Measurements from ENCODE around the gene HIGD1B.

Gene HIGD1B

GRCh38 chr17:44848961-44849489 is 1.3 kb downstream of the HIGD1B start:
- H3K4me1 ChIP-seq (ENCODE audit: insufficient read depth, low read length, poor library complexity, severe bottlenecking) = no peaks in the 10 kb centered on the region
- peaks cover 37% of the 10 kb centered on the region; the same call in 1 of the 2 replicates for H3K36me3 ChIP-seq (ENCODE audit: insufficient read depth, low read length)

DNA sequence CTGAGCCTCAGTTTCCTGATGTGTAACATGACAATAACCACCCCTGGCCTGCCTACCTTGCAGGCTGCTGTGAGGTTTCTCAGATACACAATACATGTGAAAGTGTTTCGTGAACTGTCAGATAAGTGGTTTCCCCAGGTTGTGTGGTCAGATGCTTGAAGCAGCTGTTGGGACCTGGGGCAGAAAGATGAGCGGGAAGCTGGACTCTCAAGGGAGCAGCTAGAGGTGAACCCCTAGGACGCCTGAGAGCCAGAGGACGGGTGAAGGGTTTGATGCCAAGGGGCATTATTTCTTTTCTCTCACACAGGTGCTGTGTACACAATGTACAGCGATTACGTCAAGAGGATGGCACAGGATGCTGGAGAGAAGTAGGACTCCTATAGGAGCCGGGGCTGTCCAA is 2.3 kb downstream of the HIGD1B start:
- Histone ChIP-seq H3K36me3 (ENCODE audit: insufficient read depth, low read length) (peaks cover 47% of the 10 kb centered on the region; the same call in 1 of the 2 replicates), H3K4me1 (ENCODE audit: insufficient read depth, low read length, poor library complexity, severe bottlenecking) (no peaks in the 10 kb centered on the region)

More at GRCh38 chr17:44848961-44849489, 1.3 kb downstream of the HIGD1B start:
- Histone ChIP-seq H3F3A (ENCODE audit: low read depth) (no peaks in the 10 kb centered on the region), H3K9ac (ENCODE audit: low read depth, low read length, poor library complexity, severe bottlenecking) (no peak overlapping the region), H2AFZ (ENCODE audit: low read length) (no peak overlapping the region), H3K79me2 (ENCODE audit: insufficient read depth, low read length) (no peaks in the 10 kb centered on the region), H4K20me1 (ENCODE audit: insufficient read depth, low read length, poor library complexity, severe bottlenecking) (no peaks in the 10 kb centered on the region), H3K4me3 (ENCODE audit: low read length, poor library complexity, severe bottlenecking) (no peak overlapping the region), H3K9me3 (ENCODE audit: insufficient read depth, low read depth, low read length) (no peaks in the 10 kb centered on the region), H3K4me2 (ENCODE audit: low read depth, low read length, poor library complexity, severe bottlenecking) (no peak overlapping the region), H3K27me3 (ENCODE audit: insufficient read depth, low read length, poor library complexity, severe bottlenecking) (no peaks in the 10 kb centered on the region), H3K9me2 (replicated peaks; ENCODE audit: low read depth, low read length) (no peaks in the 10 kb centered on the region)
- TF ChIP-seq CTCF (conservative IDR thresholded peaks at IDR 0.05; ENCODE audit: low read length) = no peak
- no peak for TF ChIP-seq EZH2phosphoT487 (IDR thresholded peaks at IDR 0.05; ENCODE audit: borderline replicate concordance)

GRCh38 chr17:44850612-44851011 is 2.9 kb downstream of the HIGD1B start:
- Histone ChIP-seq H3K4me2 (ENCODE audit: low read depth, low read length, poor library complexity, severe bottlenecking) (no peak overlapping the region), H3K79me2 (ENCODE audit: insufficient read depth, low read length) (no peaks in the 10 kb centered on the region), H3K27me3 (ENCODE audit: insufficient read depth, low read length, poor library complexity, severe bottlenecking) (no peaks in the 10 kb centered on the region), H2AFZ (ENCODE audit: low read length) (no peak overlapping the region), H3K4me1 (ENCODE audit: insufficient read depth, low read length, poor library complexity, severe bottlenecking) (no peaks in the 10 kb centered on the region), H3K36me3 (ENCODE audit: insufficient read depth, low read length) (peaks cover 51% of the 10 kb centered on the region; the same call in 1 of the 2 replicates), H3K9me3 (ENCODE audit: insufficient read depth, low read depth, low read length) (no peaks in the 10 kb centered on the region), H3K9ac (ENCODE audit: low read depth, low read length, poor library complexity, severe bottlenecking) (no peak overlapping the region), H4K20me1 (ENCODE audit: insufficient read depth, low read length, poor library complexity, severe bottlenecking) (no peaks in the 10 kb centered on the region), H3F3A (ENCODE audit: low read depth) (no peaks in the 10 kb centered on the region), H3K9me2 (replicated peaks; ENCODE audit: low read depth, low read length) (no peaks in the 10 kb centered on the region), H3K4me3 (ENCODE audit: low read length, poor library complexity, severe bottlenecking) (no peak overlapping the region)
- TF ChIP-seq EZH2phosphoT487 (IDR thresholded peaks at IDR 0.05; ENCODE audit: borderline replicate concordance) = no peak

More for the DNA sequence above, 2.3 kb downstream of the HIGD1B start:
- TF ChIP-seq EZH2phosphoT487 (IDR thresholded peaks at IDR 0.05; ENCODE audit: borderline replicate concordance) (no peak), CTCF (conservative IDR thresholded peaks at IDR 0.05; ENCODE audit: low read length) (no peak)
- no peaks in the 10 kb centered on the region for H3K79me2 ChIP-seq (ENCODE audit: insufficient read depth, low read length)
- H3K4me2 ChIP-seq (ENCODE audit: low read depth, low read length, poor library complexity, severe bottlenecking) = no peak overlapping the region
- H3K27me3 ChIP-seq (ENCODE audit: insufficient read depth, low read length, poor library complexity, severe bottlenecking) = no peaks in the 10 kb centered on the region
- no peaks in the 10 kb centered on the region for H3F3A ChIP-seq (ENCODE audit: low read depth)
- no peak overlapping the region for H2AFZ ChIP-seq (ENCODE audit: low read length)
- H4K20me1 ChIP-seq (ENCODE audit: insufficient read depth, low read length, poor library complexity, severe bottlenecking) = no peaks in the 10 kb centered on the region
- no peaks in the 10 kb centered on the region for H3K9me2 ChIP-seq (replicated peaks; ENCODE audit: low read depth, low read length)
- H3K4me3 ChIP-seq (ENCODE audit: low read length, poor library complexity, severe bottlenecking) = no peak overlapping the region
- no peak overlapping the region for H3K9ac ChIP-seq (ENCODE audit: low read depth, low read length, poor library complexity, severe bottlenecking)
- H3K9me3 ChIP-seq (ENCODE audit: insufficient read depth, low read depth, low read length) = no peaks in the 10 kb centered on the region

GRCh38 chr17:44854192-44854591 is 6.5 kb downstream of the HIGD1B start:
- Histone ChIP-seq H3K4me3 (ENCODE audit: low read length, poor library complexity, severe bottlenecking) (no peak overlapping the region), H2AFZ (ENCODE audit: low read length) (no peak overlapping the region), H3K9me2 (replicated peaks; ENCODE audit: low read depth, low read length) (no peaks in the 10 kb centered on the region), H3K4me1 (ENCODE audit: insufficient read depth, low read length, poor library complexity, severe bottlenecking) (no peaks in the 10 kb centered on the region), H3K4me2 (ENCODE audit: low read depth, low read length, poor library complexity, severe bottlenecking) (no peak overlapping the region), H3K36me3 (ENCODE audit: insufficient read depth, low read length) (peaks cover 83% of the 10 kb centered on the region; the same call in 1 of the 2 replicates), H3K9ac (ENCODE audit: low read depth, low read length, poor library complexity, severe bottlenecking) (no peak overlapping the region), H4K20me1 (ENCODE audit: insufficient read depth, low read length, poor library complexity, severe bottlenecking) (no peaks in the 10 kb centered on the region), H3K9me3 (ENCODE audit: insufficient read depth, low read depth, low read length) (no peaks in the 10 kb centered on the region), H3K27me3 (ENCODE audit: insufficient read depth, low read length, poor library complexity, severe bottlenecking) (no peaks in the 10 kb centered on the region), H3K79me2 (ENCODE audit: insufficient read depth, low read length) (no peaks in the 10 kb centered on the region), H3F3A (ENCODE audit: low read depth) (no peaks in the 10 kb centered on the region)
- no peak for TF ChIP-seq EZH2phosphoT487 (IDR thresholded peaks at IDR 0.05; ENCODE audit: borderline replicate concordance)
- no peak for TF ChIP-seq CTCF (conservative IDR thresholded peaks at IDR 0.05; ENCODE audit: low read length)
